Nucleus accumbens (tissue), 56 donors: ENCODE data around the gene MYO1D.

ENCODE experiments used
- DNase-seq, 56 donors: peaks; one replicate each; lab custom pipeline; 2025; lab: John Stamatoyannopoulos, UW

MYO1D gene

GRCh38 chr17:32520104-32520701 lies 356.7 kb downstream of the MYO1D start:
- DNase-seq = peak in 17 of 56 donors; percentile 16 to 77 (median 36)

GRCh38 chr17:32519228-32520103 lies 357.5 kb downstream of the MYO1D start:
- peak in 21 of 56 donors; percentile 15 to 86 (median 35) for DNase-seq

- DNase-seq = no peak
Observed at GRCh38 chr17:32518646-32519227, 358.2 kb downstream of the MYO1D start.

- no peak for DNase-seq
Observed at GRCh38 chr17:32517982-32518381, 358.9 kb downstream of the MYO1D start.

GRCh38 chr17:32516940-32517701 lies 359.8 kb downstream of the MYO1D start:
- no peak for DNase-seq

GRCh38 chr17:32516450-32516849 lies 360.5 kb downstream of the MYO1D start:
- DNase-seq = no peak

- peak in 1 of 56 donors; percentile 17 for DNase-seq
Observed at GRCh38 chr17:32515677-32516383, 361.1 kb downstream of the MYO1D start.

GRCh38 chr17:32514606-32515005 lies 362.3 kb downstream of the MYO1D start:
- no peak for DNase-seq

GRCh38 chr17:32513579-32513978 lies 363.3 kb downstream of the MYO1D start:
- no peak for DNase-seq

GRCh38 chr17:32512328-32512727 lies 364.6 kb downstream of the MYO1D start:
- no peak for DNase-seq

- no peak for DNase-seq
Observed at GRCh38 chr17:32510466-32510865, 366.5 kb downstream of the MYO1D start.

GRCh38 chr17:32508926-32509325 lies 368.0 kb downstream of the MYO1D start:
- no peak for DNase-seq

GRCh38 chr17:32504166-32504990 lies 372.5 kb downstream of the MYO1D start:
- peak in 1 of 56 donors; percentile 21 for DNase-seq

- DNase-seq = no peak
Observed at GRCh38 chr17:32503251-32504165, 373.4 kb downstream of the MYO1D start.

GRCh38 chr17:32502710-32503109 lies 374.2 kb downstream of the MYO1D start:
- DNase-seq = no peak

GRCh38 chr17:32502013-32502412 lies 374.9 kb downstream of the MYO1D start:
- DNase-seq = no peak

GRCh38 chr17:32498391-32498790 lies 378.5 kb downstream of the MYO1D start:
- DNase-seq = no peak
